K562 (cell line): Measurements from ENCODE around the gene CFL1. TPM values are rescaled to one million over a fixed set of nuclear protein-coding genes. Genes with fewer than 3 reads are reported as not detected.

Source experiments
- ATF2 ChIP-seq: sonication (generic); formaldehyde crosslinking; IDR thresholded peaks from 2 replicates; pipeline ENCODE4 v1.8.1; 2022; ENCODE audit warnings: missing genetic modification reagents
- CEBPZ ChIP-seq: fragments of 150-350 bp; IDR thresholded peaks from 2 replicates; pipeline ENCODE4 v1.6.1; 2014; ENCODE audit warnings: low read depth, mild to moderate bottlenecking, low read length, borderline replicate concordance
- FOXO4 ChIP-seq: fragments of 450-650 bp; formaldehyde crosslinking; IDR thresholded peaks from 2 replicates; pipeline ENCODE4 v1.4.0; 2020; ENCODE audit warnings: mild to moderate bottlenecking, moderate library complexity
- KLF16 ChIP-seq: IDR thresholded peaks from 2 replicates; pipeline ENCODE4 v1.6.1; 2016; ENCODE audit warnings: antibody characterized with exemption
- NCOR1 ChIP-seq: fragments of 450-650 bp; IDR thresholded peaks from 2 replicates; pipeline ENCODE4 v1.6.1; 2016; ENCODE audit warnings: mild to moderate bottlenecking, moderate library complexity
- NFXL1 ChIP-seq: fragments of 450-650 bp; formaldehyde crosslinking; IDR thresholded peaks from 2 replicates; pipeline ENCODE4 v1.4.0; 2021; ENCODE audit warnings: mild to moderate bottlenecking
- PHTF2 ChIP-seq: fragments of 250-450 bp; sonication (Bioruptor Pico); IDR thresholded peaks from 2 replicates; pipeline ENCODE4 v1.5.0; 2021; ENCODE audit warnings: mild to moderate bottlenecking
- POLR2AphosphoS2 ChIP-seq: IDR thresholded peaks from 2 replicates; pipeline ENCODE4 v1.6.1; 2012; ENCODE audit warnings: low read length, improper control_type of control experiment
- POLR2B ChIP-seq: fragments of 450-650 bp; IDR thresholded peaks from 2 replicates; pipeline ENCODE4 v1.6.1; 2018; ENCODE audit warnings: low read depth; ENCODE audit not compliant: partially characterized antibody
- SAP30 ChIP-seq: fragments of 200-600 bp; sonication (generic); IDR thresholded peaks from 2 replicates; pipeline ENCODE4 v1.6.1; 2012; ENCODE audit warnings: borderline replicate concordance, low read depth, mild to moderate bottlenecking, moderate library complexity, low read length, control low read depth, inconsistent platforms; ENCODE audit not compliant: insufficient read depth, poor library complexity, severe bottlenecking
- ZFP36 ChIP-seq: fragments of 150-350 bp; IDR thresholded peaks from 2 replicates; pipeline ENCODE4 v1.6.1; 2018; ENCODE audit warnings: low read length, low read depth; ENCODE audit not compliant: partially characterized antibody
- ZHX1 ChIP-seq: fragments of 150-350 bp; conservative IDR thresholded peaks from 2 replicates; pipeline ENCODE4 v1.6.1; 2014; ENCODE audit warnings: low read length
- ZNF280A ChIP-seq: fragments of 450-650 bp; IDR thresholded peaks from 2 replicates; pipeline ENCODE4 v1.6.1; 2018; ENCODE audit warnings: mild to moderate bottlenecking, low read depth; ENCODE audit not compliant: partially characterized antibody
- polyA plus RNA-seq, 8 experiments: library from polyadenylated mRNA; depleted of rRNA in 4 of 8; stranded (reverse) in 5 of 8; unstranded in 3 of 8; fragments of >200 nt; fragmentation: Nextera tagmentation in 2 of 8; fragmentation: Illumina TruSeq in 1 of 8; extraction: Ambion mirVana in 2 of 8; extraction: Trizol in 1 of 8; gene quantifications; 2 replicates each; pipeline versions ENCODE4 v1.2.1 to v1.2.3, GENCODE V29; 2011 to 2014; ENCODE audit warnings: inconsistent platforms in 1 of 8, missing spikeins in 1 of 8
- total RNA-seq, 7 experiments: library from RNA; depleted of rRNA in 6 of 7; stranded (reverse); fragments of >200 nt in 6 of 7; fragmentation: Illumina TruSeq in 2 of 7; extraction: Trizol in 2 of 7; gene quantifications; 2 replicates each; pipeline versions ENCODE4 v1.2.1 to v1.2.3, GENCODE V29; 2011 to 2021; ENCODE audit warnings: low replicate concordance in 1 of 7

Gene CFL1
- total and polyA plus RNA-seq, 9 of the 15 experiments (the other 6 are each of a cell fraction or from before 2014, with no cell fraction given): 105 to 1,101 (median 859) TPM

- TF ChIP-seq FOXO4 (CRISPR knock-in tag) (no peak), NCOR1 (no peak), POLR2B (peak; percentile 71), KLF16 (no peak), PHTF2 (CRISPR knock-in tag) (no peak), ZFP36 (no peak), SAP30 (no peak), ZHX1 (no peak), ZNF280A (no peak), CEBPZ (no peak), ATF2 (CRISPR knock-in tag) (no peak), NFXL1 (CRISPR knock-in tag) (no peak), POLR2AphosphoS2 (no peak)
Measured at GRCh38 chr11:65873318-65874156, 15.6 kb upstream of the CFL1 start (continued).
